ENCODE data around the gene GNA15. TPM values are rescaled to one million over a fixed set of nuclear protein-coding genes. Genes with fewer than 3 reads are reported as not detected.

Gene GNA15
- total and polyA plus RNA-seq, 2 of the 8 experiments (the other 6 are each of a cell fraction or from before 2014, with no cell fraction given), result 0.26 to 0.45 TPM

GRCh38 chr19:3188627-3189596, 53.1 kb downstream of the GNA15 start (continued):
- TF ChIP-seq, protein P1, sequence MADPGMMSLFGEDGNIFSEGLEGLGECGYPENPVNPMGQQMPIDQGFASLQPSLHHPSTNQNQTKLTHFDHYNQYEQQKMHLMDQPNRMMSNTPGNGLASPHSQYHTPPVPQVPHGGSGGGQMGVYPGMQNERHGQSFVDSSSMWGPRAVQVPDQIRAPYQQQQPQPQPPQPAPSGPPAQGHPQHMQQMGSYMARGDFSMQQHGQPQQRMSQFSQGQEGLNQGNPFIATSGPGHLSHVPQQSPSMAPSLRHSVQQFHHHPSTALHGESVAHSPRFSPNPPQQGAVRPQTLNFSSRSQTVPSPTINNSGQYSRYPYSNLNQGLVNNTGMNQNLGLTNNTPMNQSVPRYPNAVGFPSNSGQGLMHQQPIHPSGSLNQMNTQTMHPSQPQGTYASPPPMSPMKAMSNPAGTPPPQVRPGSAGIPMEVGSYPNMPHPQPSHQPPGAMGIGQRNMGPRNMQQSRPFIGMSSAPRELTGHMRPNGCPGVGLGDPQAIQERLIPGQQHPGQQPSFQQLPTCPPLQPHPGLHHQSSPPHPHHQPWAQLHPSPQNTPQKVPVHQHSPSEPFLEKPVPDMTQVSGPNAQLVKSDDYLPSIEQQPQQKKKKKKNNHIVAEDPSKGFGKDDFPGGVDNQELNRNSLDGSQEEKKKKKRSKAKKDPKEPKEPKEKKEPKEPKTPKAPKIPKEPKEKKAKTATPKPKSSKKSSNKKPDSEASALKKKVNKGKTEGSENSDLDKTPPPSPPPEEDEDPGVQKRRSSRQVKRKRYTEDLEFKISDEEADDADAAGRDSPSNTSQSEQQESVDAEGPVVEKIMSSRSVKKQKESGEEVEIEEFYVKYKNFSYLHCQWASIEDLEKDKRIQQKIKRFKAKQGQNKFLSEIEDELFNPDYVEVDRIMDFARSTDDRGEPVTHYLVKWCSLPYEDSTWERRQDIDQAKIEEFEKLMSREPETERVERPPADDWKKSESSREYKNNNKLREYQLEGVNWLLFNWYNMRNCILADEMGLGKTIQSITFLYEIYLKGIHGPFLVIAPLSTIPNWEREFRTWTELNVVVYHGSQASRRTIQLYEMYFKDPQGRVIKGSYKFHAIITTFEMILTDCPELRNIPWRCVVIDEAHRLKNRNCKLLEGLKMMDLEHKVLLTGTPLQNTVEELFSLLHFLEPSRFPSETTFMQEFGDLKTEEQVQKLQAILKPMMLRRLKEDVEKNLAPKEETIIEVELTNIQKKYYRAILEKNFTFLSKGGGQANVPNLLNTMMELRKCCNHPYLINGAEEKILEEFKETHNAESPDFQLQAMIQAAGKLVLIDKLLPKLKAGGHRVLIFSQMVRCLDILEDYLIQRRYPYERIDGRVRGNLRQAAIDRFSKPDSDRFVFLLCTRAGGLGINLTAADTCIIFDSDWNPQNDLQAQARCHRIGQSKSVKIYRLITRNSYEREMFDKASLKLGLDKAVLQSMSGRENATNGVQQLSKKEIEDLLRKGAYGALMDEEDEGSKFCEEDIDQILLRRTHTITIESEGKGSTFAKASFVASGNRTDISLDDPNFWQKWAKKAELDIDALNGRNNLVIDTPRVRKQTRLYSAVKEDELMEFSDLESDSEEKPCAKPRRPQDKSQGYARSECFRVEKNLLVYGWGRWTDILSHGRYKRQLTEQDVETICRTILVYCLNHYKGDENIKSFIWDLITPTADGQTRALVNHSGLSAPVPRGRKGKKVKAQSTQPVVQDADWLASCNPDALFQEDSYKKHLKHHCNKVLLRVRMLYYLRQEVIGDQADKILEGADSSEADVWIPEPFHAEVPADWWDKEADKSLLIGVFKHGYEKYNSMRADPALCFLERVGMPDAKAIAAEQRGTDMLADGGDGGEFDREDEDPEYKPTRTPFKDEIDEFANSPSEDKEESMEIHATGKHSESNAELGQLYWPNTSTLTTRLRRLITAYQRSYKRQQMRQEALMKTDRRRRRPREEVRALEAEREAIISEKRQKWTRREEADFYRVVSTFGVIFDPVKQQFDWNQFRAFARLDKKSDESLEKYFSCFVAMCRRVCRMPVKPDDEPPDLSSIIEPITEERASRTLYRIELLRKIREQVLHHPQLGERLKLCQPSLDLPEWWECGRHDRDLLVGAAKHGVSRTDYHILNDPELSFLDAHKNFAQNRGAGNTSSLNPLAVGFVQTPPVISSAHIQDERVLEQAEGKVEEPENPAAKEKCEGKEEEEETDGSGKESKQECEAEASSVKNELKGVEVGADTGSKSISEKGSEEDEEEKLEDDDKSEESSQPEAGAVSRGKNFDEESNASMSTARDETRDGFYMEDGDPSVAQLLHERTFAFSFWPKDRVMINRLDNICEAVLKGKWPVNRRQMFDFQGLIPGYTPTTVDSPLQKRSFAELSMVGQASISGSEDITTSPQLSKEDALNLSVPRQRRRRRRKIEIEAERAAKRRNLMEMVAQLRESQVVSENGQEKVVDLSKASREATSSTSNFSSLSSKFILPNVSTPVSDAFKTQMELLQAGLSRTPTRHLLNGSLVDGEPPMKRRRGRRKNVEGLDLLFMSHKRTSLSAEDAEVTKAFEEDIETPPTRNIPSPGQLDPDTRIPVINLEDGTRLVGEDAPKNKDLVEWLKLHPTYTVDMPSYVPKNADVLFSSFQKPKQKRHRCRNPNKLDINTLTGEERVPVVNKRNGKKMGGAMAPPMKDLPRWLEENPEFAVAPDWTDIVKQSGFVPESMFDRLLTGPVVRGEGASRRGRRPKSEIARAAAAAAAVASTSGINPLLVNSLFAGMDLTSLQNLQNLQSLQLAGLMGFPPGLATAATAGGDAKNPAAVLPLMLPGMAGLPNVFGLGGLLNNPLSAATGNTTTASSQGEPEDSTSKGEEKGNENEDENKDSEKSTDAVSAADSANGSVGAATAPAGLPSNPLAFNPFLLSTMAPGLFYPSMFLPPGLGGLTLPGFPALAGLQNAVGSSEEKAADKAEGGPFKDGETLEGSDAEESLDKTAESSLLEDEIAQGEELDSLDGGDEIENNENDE (IDR thresholded peaks at IDR 0.05; ENCODE audit: insufficient replicate concordance, low read length), result no peak
- TF ChIP-seq BRCA1 (IDR thresholded peaks at IDR 0.05; ENCODE audit: low read depth, low read length) (no peak), HDAC6 (IDR thresholded peaks at IDR 0.05; ENCODE audit: low read depth, low read length) (no peak), CHD2 (IDR thresholded peaks at IDR 0.05; ENCODE audit: low read length) (no peak), NANOG (IDR thresholded peaks at IDR 0.05; ENCODE audit: insufficient read depth, low read depth, low read length, poor library complexity, severe bottlenecking) (no peak), CEBPB (IDR thresholded peaks at IDR 0.05; ENCODE audit: low read depth, low read length) (no peak), POLR2AphosphoS5 (IDR thresholded peaks at IDR 0.05; ENCODE audit: low read depth, low read length) (no peak), RXRA (IDR thresholded peaks at IDR 0.05; ENCODE audit: insufficient read depth, low read depth, low read length) (no peak), RAD21 (IDR thresholded peaks at IDR 0.05 in 1 of 2, conservative IDR thresholded peaks at IDR 0.05 in 1 of 2; ENCODE audit: low read depth in 2 of 2, low read length in 2 of 2) (no peak)
